Astrocyte (in vitro differentiated cells and primary cell): ENCODE measurements around the gene UBR3. TPM values are rescaled to one million over a fixed set of nuclear protein-coding genes. Genes with fewer than 3 reads are reported as not detected.
"Not testable (repeated sequence)": the region's sequence is repeated elsewhere in the genome, so short reads cannot be mapped to it uniquely, and the experiment has no call there.

Experiments
- DNase-seq: peaks from one replicate; pipeline ENCODE4 v3.0.0-alpha.2; 2010; ENCODE audit warnings: low read depth
- FAIRE-seq: peaks from 2 replicates; lab custom pipeline; 2011; peaks lifted over from hg19 to GRCh38; lab: Jason Lieb, UNC
- H2AFZ ChIP-seq: 2 replicates; pipeline ENCODE4 v1.6.0; 2012; ENCODE audit warnings: low read depth, low read length, inconsistent platforms
- H3K27ac ChIP-seq: 2 replicates; pipeline ENCODE4 v1.5.1; 2011; ENCODE audit warnings: low read depth, low read length, inconsistent platforms
- H3K27me3 ChIP-seq: 2 replicates; pipeline ENCODE4 v1.6.0; 2011; ENCODE audit warnings: low read length, inconsistent platforms; ENCODE audit not compliant: insufficient read depth
- H3K36me3 ChIP-seq: 2 replicates; pipeline ENCODE4 v1.5.1; 2011; ENCODE audit warnings: low read length, inconsistent platforms; ENCODE audit not compliant: insufficient read depth
- H3K4me1 ChIP-seq: 2 replicates; pipeline ENCODE4 v1.5.1; 2011; ENCODE audit warnings: low read length, inconsistent platforms; ENCODE audit not compliant: insufficient read depth
- H3K4me2 ChIP-seq: 2 replicates; pipeline ENCODE4 v1.6.0; 2012; ENCODE audit warnings: low read length, inconsistent platforms
- H3K4me3 ChIP-seq: 2 replicates; pipeline ENCODE4 v1.5.1; 2011; ENCODE audit warnings: low read depth, mild to moderate bottlenecking, low read length, inconsistent platforms; ENCODE audit not compliant: insufficient read depth
- H3K79me2 ChIP-seq: 2 replicates; pipeline ENCODE4 v1.6.0; 2012; ENCODE audit warnings: mild to moderate bottlenecking, low read length, inconsistent platforms; ENCODE audit not compliant: insufficient read depth
- H3K9ac ChIP-seq: 2 replicates; pipeline ENCODE4 v1.6.0; 2012; ENCODE audit warnings: mild to moderate bottlenecking, low read length, inconsistent platforms
- H3K9me3 ChIP-seq: 2 replicates; pipeline ENCODE4 v1.5.1; 2012; ENCODE audit warnings: low read depth, mild to moderate bottlenecking, low read length, inconsistent platforms; ENCODE audit not compliant: insufficient read depth
- H4K20me1 ChIP-seq: 2 replicates; pipeline ENCODE4 v1.6.0; 2012; ENCODE audit warnings: low read length, inconsistent platforms; ENCODE audit not compliant: insufficient read depth
- H3K27ac Mint-ChIP-seq: one replicate; pipeline ENCODE4 v1.8.0; 2021; ENCODE audit warnings: mild to moderate bottlenecking, mixed read lengths; ENCODE audit not compliant: unreplicated experiment
- H3K27me3 Mint-ChIP-seq: one replicate; pipeline ENCODE4 v1.8.0; 2021; ENCODE audit warnings: low read depth, mixed read lengths; ENCODE audit not compliant: unreplicated experiment
- H3K36me3 Mint-ChIP-seq: one replicate; pipeline ENCODE4 v1.8.0; 2021; ENCODE audit warnings: low read depth, mixed read lengths; ENCODE audit not compliant: unreplicated experiment
- H3K4me1 Mint-ChIP-seq: one replicate; pipeline ENCODE4 v1.8.0; 2021; ENCODE audit warnings: low read depth, mixed read lengths; ENCODE audit not compliant: unreplicated experiment
- H3K4me3 Mint-ChIP-seq: one replicate; pipeline ENCODE4 v1.8.0; 2021; ENCODE audit warnings: mild to moderate bottlenecking, moderate library complexity, mixed read lengths; ENCODE audit not compliant: unreplicated experiment
- H3K9me3 Mint-ChIP-seq: one replicate; pipeline ENCODE4 v1.8.0; 2021; ENCODE audit warnings: mild to moderate bottlenecking, mixed read lengths; ENCODE audit not compliant: unreplicated experiment
- CTCF ChIP-seq: IDR thresholded peaks from 2 replicates; pipeline ENCODE4 v1.5.1; 2011; ENCODE audit warnings: low read depth, mild to moderate bottlenecking, inconsistent platforms, low read length, moderate library complexity; ENCODE audit not compliant: insufficient read depth
- EZH2 ChIP-seq: IDR thresholded peaks from 2 replicates; pipeline ENCODE4 v1.6.1; 2012; ENCODE audit warnings: mild to moderate bottlenecking, low read length, inconsistent platforms; ENCODE audit not compliant: insufficient read depth
- total RNA-seq: library from RNA; stranded (reverse); gene quantifications from 2 replicates; pipeline ENCODE4 v1.2.1, GENCODE V29; 2021

The UBR3 gene
- total RNA-seq, 1 donor from 2014 or later: 18.7 TPM

DNA sequence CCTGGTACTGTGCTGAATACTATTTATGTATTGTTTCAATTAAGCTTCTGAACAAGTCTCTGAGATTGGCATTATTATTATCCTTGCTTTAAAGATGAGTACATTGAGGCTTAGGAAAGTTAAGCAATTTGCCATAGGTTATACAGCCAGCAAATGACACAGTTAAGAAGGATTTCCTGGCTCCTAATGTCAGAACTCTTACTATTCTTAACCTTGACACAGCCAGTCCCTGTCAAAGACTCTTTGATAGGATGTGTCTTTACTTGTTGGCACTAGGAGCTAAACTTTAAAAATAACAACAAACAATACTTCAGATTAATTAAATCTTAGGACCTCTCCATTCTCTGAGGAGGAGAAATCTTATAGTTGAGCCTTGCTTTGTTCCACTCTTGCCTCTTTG is 70.6 kb downstream of the UBR3 start:
- H3K4me1 Mint-ChIP-seq: peaks cover 14% of the 10 kb centered on the region
- Histone ChIP-seq H3K27ac (no peak overlapping the region), H3K9me3 (no peaks in the 10 kb centered on the region), H3K4me3 (no peak overlapping the region), H3K4me2 (no peak overlapping the region), H4K20me1 (no peaks in the 10 kb centered on the region), H2AFZ (no peak overlapping the region), H3K4me1 (peaks cover 5% of the 10 kb centered on the region), H3K79me2 (no peaks in the 10 kb centered on the region), H3K36me3 (peaks cover 2% of the 10 kb centered on the region), H3K9ac (no peak overlapping the region), H3K27me3 (no peaks in the 10 kb centered on the region)
- no peak for TF ChIP-seq EZH2
- TF ChIP-seq CTCF: no peak
- H3K36me3 Mint-ChIP-seq: peaks cover 2% of the 10 kb centered on the region
- DNase-seq (no peak), FAIRE-seq (no peak)
- no peak overlapping the region for H3K27ac Mint-ChIP-seq
- no peaks in the 10 kb centered on the region for H3K27me3 Mint-ChIP-seq
- no peaks in the 10 kb centered on the region for H3K9me3 Mint-ChIP-seq
- no peak overlapping the region for H3K4me3 Mint-ChIP-seq

DNA sequence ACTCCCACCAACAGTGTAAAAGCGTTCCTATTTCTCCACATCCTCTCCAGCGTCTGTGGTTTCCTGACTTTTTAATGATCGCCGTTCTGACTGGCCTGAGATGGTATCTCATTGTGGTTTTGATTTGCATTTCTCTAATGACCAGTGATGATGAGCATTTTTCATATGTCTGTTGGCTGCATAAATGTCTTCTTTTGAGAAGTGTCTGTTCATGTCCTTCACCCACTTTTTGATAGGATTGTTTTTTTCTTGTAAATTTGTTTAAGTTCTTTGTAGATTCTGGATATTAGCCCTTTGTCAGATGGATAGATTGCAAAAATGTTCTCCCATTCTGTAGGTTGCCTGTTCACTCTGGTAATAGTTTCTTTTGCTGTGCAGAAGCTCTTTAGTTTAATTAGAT is 72.8 kb downstream of the UBR3 start:
- not testable (repeated sequence) for H4K20me1 ChIP-seq, H2AFZ ChIP-seq, H3K79me2 ChIP-seq, H3K9me3 Mint-ChIP-seq, H3K9ac ChIP-seq, DNase-seq, H3K36me3 ChIP-seq, H3K9me3 ChIP-seq, H3K36me3 Mint-ChIP-seq, H3K4me2 ChIP-seq, H3K4me3 ChIP-seq, H3K27me3 ChIP-seq, H3K27me3 Mint-ChIP-seq, H3K4me3 Mint-ChIP-seq, H3K4me1 ChIP-seq, H3K27ac Mint-ChIP-seq, FAIRE-seq, H3K27ac ChIP-seq
- H3K4me1 Mint-ChIP-seq: peaks cover 14% of the 10 kb centered on the region

DNA sequence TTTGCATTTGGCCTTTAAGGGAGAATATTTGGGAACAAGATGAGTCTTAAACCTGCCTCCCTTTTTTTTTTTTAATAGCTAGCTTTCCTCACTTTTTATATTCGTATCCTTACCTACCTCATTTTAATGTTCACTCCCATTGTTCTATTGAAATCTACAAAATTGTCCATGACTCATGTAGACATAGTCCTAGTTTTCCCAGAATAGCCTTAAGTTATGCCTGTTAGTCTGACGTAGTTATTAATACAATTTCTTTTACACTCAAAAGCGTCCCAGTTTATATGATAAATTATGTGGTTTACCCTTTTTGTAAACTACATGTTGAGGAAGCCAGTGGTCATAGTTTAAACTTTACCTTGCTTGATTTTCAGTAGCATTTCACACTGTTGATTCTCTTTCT is 73.4 kb downstream of the UBR3 start:
- no peaks in the 10 kb centered on the region for H3K79me2 ChIP-seq
- H3K9me3 ChIP-seq: no peaks in the 10 kb centered on the region
- H4K20me1 ChIP-seq: no peaks in the 10 kb centered on the region
- H3K4me3 ChIP-seq: no peak overlapping the region
- Mint-ChIP-seq H3K4me1 (peaks cover 8% of the 10 kb centered on the region), H3K4me3 (no peak overlapping the region), H3K36me3 (peaks cover 2% of the 10 kb centered on the region), H3K27ac (no peak overlapping the region), H3K27me3 (no peaks in the 10 kb centered on the region), H3K9me3 (no peaks in the 10 kb centered on the region)
- peaks cover 2% of the 10 kb centered on the region for H3K36me3 ChIP-seq
- H3K4me2 ChIP-seq: no peak overlapping the region
- H2AFZ ChIP-seq: no peak overlapping the region
- no peak for TF ChIP-seq CTCF
- no peak for TF ChIP-seq EZH2
- FAIRE-seq (no peak), DNase-seq (peak; percentile 83)
- no peak overlapping the region for H3K9ac ChIP-seq
- no peak overlapping the region for H3K27ac ChIP-seq
- H3K27me3 ChIP-seq: no peaks in the 10 kb centered on the region
- no peaks in the 10 kb centered on the region for H3K4me1 ChIP-seq
